SK-N-SH treated with all-trans-retinoic acid at 6 μM for 48 hours (cell line): ENCODE measurements around the gene TSPO.
"Not testable (repeated sequence)": the region's sequence is repeated elsewhere in the genome, so short reads cannot be mapped to it uniquely, and the experiment has no call there.

Experiments
- BACH2 ChIP-seq: fragments of 250-450 bp; sonication (Bioruptor Pico); IDR thresholded peaks from 2 replicates; pipeline ENCODE4 v1.9.0; 2021; ENCODE audit warnings: mild to moderate bottlenecking, borderline replicate concordance
- OSR1 ChIP-seq: fragments of 250-450 bp; sonication (Bioruptor Pico); IDR thresholded peaks from 2 replicates; pipeline ENCODE4 v1.8.0; 2022; ENCODE audit warnings: moderate library complexity, mild to moderate bottlenecking, inconsistent platforms
- RARB ChIP-seq: fragments of 250-450 bp; sonication (Bioruptor Pico); IDR thresholded peaks from 2 replicates; pipeline ENCODE4 v1.8.0; 2021; ENCODE audit warnings: mild to moderate bottlenecking, moderate library complexity
- TCF4 ChIP-seq: fragments of 250-450 bp; sonication (Bioruptor Pico); IDR thresholded peaks from 2 replicates; pipeline ENCODE4 v1.8.0; 2021; ENCODE audit warnings: mild to moderate bottlenecking, moderate library complexity, borderline replicate concordance
- TF ChIP-seq, protein P1 (sequence below): fragments of 250-450 bp; sonication (Bioruptor Pico); IDR thresholded peaks from 2 replicates; pipeline ENCODE4 v1.8.0; 2020; ENCODE audit warnings: mild to moderate bottlenecking, moderate library complexity, borderline replicate concordance

GRCh38 chr22:43104056-43104625 lies 47.2 kb upstream of the TSPO start:
- not testable (repeated sequence) for TF ChIP-seq BACH2, RARB, OSR1, TCF4 (CRISPR knock-in tag)
- TF ChIP-seq, protein P1, sequence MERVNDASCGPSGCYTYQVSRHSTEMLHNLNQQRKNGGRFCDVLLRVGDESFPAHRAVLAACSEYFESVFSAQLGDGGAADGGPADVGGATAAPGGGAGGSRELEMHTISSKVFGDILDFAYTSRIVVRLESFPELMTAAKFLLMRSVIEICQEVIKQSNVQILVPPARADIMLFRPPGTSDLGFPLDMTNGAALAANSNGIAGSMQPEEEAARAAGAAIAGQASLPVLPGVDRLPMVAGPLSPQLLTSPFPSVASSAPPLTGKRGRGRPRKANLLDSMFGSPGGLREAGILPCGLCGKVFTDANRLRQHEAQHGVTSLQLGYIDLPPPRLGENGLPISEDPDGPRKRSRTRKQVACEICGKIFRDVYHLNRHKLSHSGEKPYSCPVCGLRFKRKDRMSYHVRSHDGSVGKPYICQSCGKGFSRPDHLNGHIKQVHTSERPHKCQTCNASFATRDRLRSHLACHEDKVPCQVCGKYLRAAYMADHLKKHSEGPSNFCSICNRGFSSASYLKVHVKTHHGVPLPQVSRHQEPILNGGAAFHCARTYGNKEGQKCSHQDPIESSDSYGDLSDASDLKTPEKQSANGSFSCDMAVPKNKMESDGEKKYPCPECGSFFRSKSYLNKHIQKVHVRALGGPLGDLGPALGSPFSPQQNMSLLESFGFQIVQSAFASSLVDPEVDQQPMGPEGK (CRISPR knock-in tag): not testable (repeated sequence)
